Sciatic nerve (tissue), 2 donors: Measurements from ENCODE around the gene CLMN. TPM values are rescaled to one million over a fixed set of nuclear protein-coding genes. Genes with fewer than 3 reads are reported as not detected.
"Not testable (repeated sequence)": the region's sequence is repeated elsewhere in the genome, so short reads cannot be mapped to it uniquely, and the experiment has no call there.

Experiments
- ATAC-seq: fragments of 200-7000 bp; cut with Tn5 transposase; one replicate; pipeline ENCODE4 v1.9.1; 2020; ENCODE audit warnings: mild to moderate bottlenecking, moderate library complexity
- DNase-seq: peaks from one replicate; pipeline ENCODE4 v3.0.0-alpha.2; 2020; ENCODE audit warnings: low spot score
- intact Hi-C: fragments of 100-400 bp; cut with DNase I; formaldehyde crosslinking; loops from one replicate; pipeline ENCODE4 v1.14.2; 2022
- total RNA-seq: library from RNA; stranded (reverse); fragmentation: NEBNext Ultra II Directional; extraction: Animal tissue kit (Norgen Biotek cat#: 25700); gene quantifications from one replicate; pipeline ENCODE4 v1.2.1, GENCODE V29; 2021
- donor health status: DM: no; HTN: no; CAD: no.
- donor health status: DM: no; HTN: no; CAD: no.

Gene CLMN
- total RNA-seq, 1 donor from 2014 or later = 41.8 TPM

- intact Hi-C loops = no loop called here
- no peak for ATAC-seq
- DNase-seq = no peak
Measured at GRCh38 chr14:95294320-95294719, 25.4 kb downstream of the CLMN start.

GRCh38 chr14:95293449-95293848 lies 26.3 kb downstream of the CLMN start:
- no peak for DNase-seq
- no peak for ATAC-seq
- intact Hi-C loops = no loop called here

GRCh38 chr14:95292660-95293425 lies 26.9 kb downstream of the CLMN start:
- DNase-seq (no peak), ATAC-seq (peak; percentile 6)
- intact Hi-C loops = no loop called here

GRCh38 chr14:95291859-95292542 lies 27.7 kb downstream of the CLMN start:
- peak; percentile 79 for DNase-seq
- peak; percentile 59 for ATAC-seq
- intact Hi-C loops = no loop called here

GRCh38 chr14:95290871-95291431 lies 28.8 kb downstream of the CLMN start:
- no peak for DNase-seq
- intact Hi-C loops = no loop called here
- peak; percentile 41 for ATAC-seq

- ATAC-seq = no peak
- DNase-seq = no peak
- intact Hi-C loops = no loop called here
Measured at GRCh38 chr14:95290021-95290420, 29.7 kb downstream of the CLMN start.

GRCh38 chr14:95289323-95290010 lies 30.2 kb downstream of the CLMN start:
- ATAC-seq (no peak), DNase-seq (no peak)
- intact Hi-C loops = no loop called here

GRCh38 chr14:95288672-95289322 lies 30.9 kb downstream of the CLMN start:
- DNase-seq = no peak
- no peak for ATAC-seq
- intact Hi-C loops = no loop called here

GRCh38 chr14:95287176-95287754 lies 32.4 kb downstream of the CLMN start:
- DNase-seq = no peak
- intact Hi-C loops = no loop called here
- ATAC-seq = no peak

- intact Hi-C loops = no loop called here
- no peak for DNase-seq
Measured at GRCh38 chr14:95286645-95287044, 33.1 kb downstream of the CLMN start.

GRCh38 chr14:95285566-95285965 lies 34.1 kb downstream of the CLMN start:
- intact Hi-C loops = no loop called here
- ATAC-seq = no peak
- DNase-seq = no peak

More at GRCh38 chr14:95286645-95287044, 33.1 kb downstream of the CLMN start:
- no peak for ATAC-seq

- DNase-seq, ATAC-seq, intact Hi-C loops: not testable (repeated sequence)
Measured at GRCh38 chr14:95283802-95284201, 35.9 kb downstream of the CLMN start.

- ATAC-seq = peak; percentile 22
- DNase-seq, intact Hi-C loops: not testable (repeated sequence)
Measured at GRCh38 chr14:95282986-95283380, 36.7 kb downstream of the CLMN start.

- ATAC-seq (peak; percentile 65), DNase-seq (no peak)
- intact Hi-C loops = no loop called here
Measured at GRCh38 chr14:95282354-95282985, 37.2 kb downstream of the CLMN start.

GRCh38 chr14:95281560-95282176 lies 38.0 kb downstream of the CLMN start:
- no peak for DNase-seq
- intact Hi-C loops = no loop called here
- ATAC-seq = no peak

- ATAC-seq (no peak), DNase-seq (no peak)
- intact Hi-C loops = no loop called here
Measured at GRCh38 chr14:95275494-95275893, 44.2 kb downstream of the CLMN start.

- no peak for DNase-seq
- ATAC-seq = no peak
- intact Hi-C loops = no loop called here
Measured at GRCh38 chr14:95274874-95275273, 44.8 kb downstream of the CLMN start.

GRCh38 chr14:95274279-95274678 lies 45.4 kb downstream of the CLMN start:
- no peak for ATAC-seq
- DNase-seq = no peak
- intact Hi-C loops = no loop called here
